Measurements from ENCODE around the gene ATP2C2. TPM values are rescaled to one million over a fixed set of nuclear protein-coding genes. Genes with fewer than 3 reads are reported as not detected.
A peak's percentile ranks its signal among the peaks of the same experiment; 100 is the strongest.
"Not testable (repeated sequence)": the region's sequence is repeated elsewhere in the genome, so short reads cannot be mapped to it uniquely, and the experiment has no call there.

The ATP2C2 gene
- total RNA-seq, 1 donor from 2014 or later = not detected

GRCh38 chr16:84449156-84450140 lies 81.1 kb downstream of the ATP2C2 start:
- H3K27me3 Mint-ChIP-seq (ENCODE audit: low read depth) = peaks cover 8% of the 10 kb centered on the region
- no peaks in the 10 kb centered on the region for H3K9me3 Mint-ChIP-seq (ENCODE audit: low read depth)
- H3K36me3 Mint-ChIP-seq (ENCODE audit: low read depth) = no peaks in the 10 kb centered on the region
- H3K27ac Mint-ChIP-seq (ENCODE audit: unreplicated experiment) = no peak overlapping the region
- H3K4me1 Mint-ChIP-seq (ENCODE audit: low read depth) = no peaks in the 10 kb centered on the region
- H3K4me3 Mint-ChIP-seq (ENCODE audit: unreplicated experiment) = no peak overlapping the region
- TF ChIP-seq CTCF (IDR thresholded peaks at IDR 0.05) = no peak
- peak; percentile 81 for DNase-seq (ENCODE audit: low spot score)

GRCh38 chr16:84450176-84450865 lies 82.0 kb downstream of the ATP2C2 start:
- H3K4me1 Mint-ChIP-seq (ENCODE audit: low read depth) = no peaks in the 10 kb centered on the region
- H3K4me3 Mint-ChIP-seq (ENCODE audit: unreplicated experiment) = no peak overlapping the region
- no peaks in the 10 kb centered on the region for H3K9me3 Mint-ChIP-seq (ENCODE audit: low read depth)
- no peaks in the 10 kb centered on the region for H3K36me3 Mint-ChIP-seq (ENCODE audit: low read depth)
- TF ChIP-seq CTCF (IDR thresholded peaks at IDR 0.05) = no peak
- peak; percentile 58 for DNase-seq (ENCODE audit: low spot score)
- H3K27ac Mint-ChIP-seq (ENCODE audit: unreplicated experiment) = no peak overlapping the region
- H3K27me3 Mint-ChIP-seq (ENCODE audit: low read depth) = peaks cover 6% of the 10 kb centered on the region

- DNase-seq (ENCODE audit: low spot score) = peak; percentile 42
- H3K27me3 Mint-ChIP-seq (ENCODE audit: low read depth); H3K4me1 Mint-ChIP-seq (ENCODE audit: low read depth): not testable (repeated sequence)
Measured at GRCh38 chr16:84451010-84451676, 82.8 kb downstream of the ATP2C2 start.

GRCh38 chr16:84451781-84452180 lies 83.4 kb downstream of the ATP2C2 start:
- no peaks in the 10 kb centered on the region for H3K36me3 Mint-ChIP-seq (ENCODE audit: low read depth)
- DNase-seq (ENCODE audit: low spot score) = peak; percentile 56
- H3K27ac Mint-ChIP-seq (ENCODE audit: unreplicated experiment) = no peak overlapping the region
- no peaks in the 10 kb centered on the region for H3K9me3 Mint-ChIP-seq (ENCODE audit: low read depth)
- H3K4me1 Mint-ChIP-seq (ENCODE audit: low read depth) = no peaks in the 10 kb centered on the region
- H3K4me3 Mint-ChIP-seq (ENCODE audit: unreplicated experiment) = no peak overlapping the region
- TF ChIP-seq CTCF (IDR thresholded peaks at IDR 0.05) = no peak
- no peaks in the 10 kb centered on the region for H3K27me3 Mint-ChIP-seq (ENCODE audit: low read depth)

More at GRCh38 chr16:84451010-84451676, 82.8 kb downstream of the ATP2C2 start:
- H3K9me3 Mint-ChIP-seq (ENCODE audit: low read depth); H3K27ac Mint-ChIP-seq (ENCODE audit: unreplicated experiment); H3K4me3 Mint-ChIP-seq (ENCODE audit: unreplicated experiment); H3K36me3 Mint-ChIP-seq (ENCODE audit: low read depth): not testable (repeated sequence)

GRCh38 chr16:84453061-84453752 lies 84.9 kb downstream of the ATP2C2 start:
- no peak overlapping the region for H3K4me3 Mint-ChIP-seq (ENCODE audit: unreplicated experiment)
- no peaks in the 10 kb centered on the region for H3K36me3 Mint-ChIP-seq (ENCODE audit: low read depth)
- no peak for TF ChIP-seq CTCF (IDR thresholded peaks at IDR 0.05)
- H3K27ac Mint-ChIP-seq (ENCODE audit: unreplicated experiment) = no peak overlapping the region
- H3K27me3 Mint-ChIP-seq (ENCODE audit: low read depth) = no peaks in the 10 kb centered on the region
- H3K4me1 Mint-ChIP-seq (ENCODE audit: low read depth) = no peaks in the 10 kb centered on the region
- H3K9me3 Mint-ChIP-seq (ENCODE audit: low read depth) = no peaks in the 10 kb centered on the region
- peak; percentile 77 for DNase-seq (ENCODE audit: low spot score)
